ENCODE measurements around the gene GJA1.

GRCh38 chr6:121434037-121434770, 1.2 kb upstream of the GJA1 start:
- no peak for TF ChIP-seq EZH2 (IDR thresholded peaks at IDR 0.05; ENCODE audit: borderline replicate concordance, low read depth, low read length, severe bottlenecking)
- peak; percentile 15 for TF ChIP-seq CTCF (IDR thresholded peaks at IDR 0.05; ENCODE audit: borderline replicate concordance, extremely low read depth, low read length, poor library complexity, severe bottlenecking)

Data from DND-41 (cell line).